HUES6 (cell line): Measurements from ENCODE around the gene PSMC3IP.
A peak's percentile ranks its signal among the peaks of the same experiment; 100 is the strongest.

Experiments
- H3K27ac ChIP-seq: 2 replicates; pipeline ENCODE4 v1.7.0; 2013; ENCODE audit warnings: low read depth, mild to moderate bottlenecking, low read length, inconsistent platforms
- H3K27me3 ChIP-seq: 2 replicates; pipeline ENCODE4 v1.6.1; 2013; ENCODE audit warnings: low read length; ENCODE audit not compliant: control insufficient read depth, insufficient read depth
- H3K36me3 ChIP-seq: 2 replicates; pipeline ENCODE4 v1.6.1; 2013; ENCODE audit warnings: low read length; ENCODE audit not compliant: control insufficient read depth, insufficient read depth
- H3K4me1 ChIP-seq: 2 replicates; pipeline ENCODE4 v1.6.1; 2013; ENCODE audit warnings: low read length; ENCODE audit not compliant: control insufficient read depth, insufficient read depth
- H3K4me3 ChIP-seq: 2 replicates; pipeline ENCODE4 v1.5.1; 2013; ENCODE audit warnings: low read depth, low read length
- H3K9ac ChIP-seq: one replicate; pipeline ENCODE4 v1.6.1; 2013; ENCODE audit warnings: mild to moderate bottlenecking, low read length
- H3K9me3 ChIP-seq: 2 replicates; pipeline ENCODE4 v1.6.1; 2013; ENCODE audit warnings: low read depth, low read length; ENCODE audit not compliant: control insufficient read depth, insufficient read depth

The PSMC3IP gene

GRCh38 chr17:42566215-42566882, 11.2 kb downstream of the PSMC3IP start:
- H3K27me3 ChIP-seq = no peaks in the 10 kb centered on the region
- peak overlapping the region; percentile 86 for H3K9ac ChIP-seq
- H3K4me3 ChIP-seq = peak overlapping the region; percentile 97
- peak overlapping the region; percentile 91 for H3K27ac ChIP-seq
- H3K36me3 ChIP-seq = peaks cover 61% of the 10 kb centered on the region
- no peaks in the 10 kb centered on the region for H3K9me3 ChIP-seq
- peaks cover 20% of the 10 kb centered on the region for H3K4me1 ChIP-seq

- peaks cover 54% of the 10 kb centered on the region for H3K36me3 ChIP-seq
- peak overlapping the region; percentile 97; the same call in 1 of the 2 replicates for H3K4me3 ChIP-seq
- H3K27me3 ChIP-seq = no peaks in the 10 kb centered on the region
- peaks cover 20% of the 10 kb centered on the region for H3K4me1 ChIP-seq
- peak overlapping the region; percentile 91; the same call in 1 of the 2 replicates for H3K27ac ChIP-seq
- H3K9me3 ChIP-seq = no peaks in the 10 kb centered on the region
- peak overlapping the region; percentile 86 for H3K9ac ChIP-seq
Observed at GRCh38 chr17:42565523-42566214, 11.9 kb downstream of the PSMC3IP start.

GRCh38 chr17:42564815-42565522, 12.6 kb downstream of the PSMC3IP start:
- Histone ChIP-seq H3K9ac (no peak overlapping the region), H3K36me3 (peaks cover 49% of the 10 kb centered on the region), H3K9me3 (no peaks in the 10 kb centered on the region), H3K27ac (no peak overlapping the region), H3K4me1 (peaks cover 20% of the 10 kb centered on the region), H3K4me3 (no peak overlapping the region), H3K27me3 (no peaks in the 10 kb centered on the region)

GRCh38 chr17:42563950-42564349, 13.6 kb downstream of the PSMC3IP start:
- H3K27me3 ChIP-seq = no peaks in the 10 kb centered on the region
- H3K9ac ChIP-seq = no peak overlapping the region
- H3K9me3 ChIP-seq = no peaks in the 10 kb centered on the region
- H3K4me3 ChIP-seq = no peak overlapping the region
- H3K36me3 ChIP-seq = peaks cover 38% of the 10 kb centered on the region
- peaks cover 20% of the 10 kb centered on the region for H3K4me1 ChIP-seq
- H3K27ac ChIP-seq = no peak overlapping the region

- peak overlapping the region; percentile 81; the same call in 1 of the 2 replicates for H3K4me3 ChIP-seq
- no peaks in the 10 kb centered on the region for H3K27me3 ChIP-seq
- H3K27ac ChIP-seq = no peak overlapping the region
- peak overlapping the region; percentile 92 for H3K9ac ChIP-seq
- H3K9me3 ChIP-seq = no peaks in the 10 kb centered on the region
- peaks cover 20% of the 10 kb centered on the region for H3K4me1 ChIP-seq
- H3K36me3 ChIP-seq = peaks cover 34% of the 10 kb centered on the region
Observed at GRCh38 chr17:42563543-42563942, 14.0 kb downstream of the PSMC3IP start.

- Histone ChIP-seq H3K4me1 (peaks cover 20% of the 10 kb centered on the region), H3K36me3 (peaks cover 31% of the 10 kb centered on the region), H3K9ac (peak overlapping the region; percentile 92), H3K27ac (no peak overlapping the region; the same call in 1 of the 2 replicates), H3K27me3 (no peaks in the 10 kb centered on the region), H3K9me3 (no peaks in the 10 kb centered on the region), H3K4me3 (peak overlapping the region; percentile 81)
Observed at GRCh38 chr17:42563143-42563509, 14.4 kb downstream of the PSMC3IP start.

- H3K4me1 ChIP-seq = peaks cover 17% of the 10 kb centered on the region
- peak overlapping the region; percentile 21; the same call in 1 of the 2 replicates for H3K27ac ChIP-seq
- H3K4me3 ChIP-seq = peak overlapping the region; percentile 81
- no peaks in the 10 kb centered on the region for H3K27me3 ChIP-seq
- peak overlapping the region; percentile 92 for H3K9ac ChIP-seq
- H3K9me3 ChIP-seq = no peaks in the 10 kb centered on the region
- H3K36me3 ChIP-seq = peaks cover 31% of the 10 kb centered on the region
Observed at GRCh38 chr17:42562388-42563142, 15.0 kb downstream of the PSMC3IP start.

GRCh38 chr17:42561897-42562387, 15.6 kb downstream of the PSMC3IP start, which contains the start of gene COASY:
TSS of gene COASY (plus strand) at chr17:42562148. CDS start at chr17:42562623, 475 bp downstream.
- Histone ChIP-seq H3K27me3 (no peaks in the 10 kb centered on the region), H3K4me3 (peak within 1 kb of the TSS; percentile 81), H3K27ac (peak within 1 kb of the TSS; percentile 21; the same call in 1 of the 2 replicates), H3K9me3 (no peaks in the 10 kb centered on the region), H3K9ac (peak within 1 kb of the TSS; percentile 92), H3K36me3 (peaks cover 31% of the 10 kb centered on the region), H3K4me1 (peaks cover 15% of the 10 kb centered on the region)

GRCh38 chr17:42560246-42560645, 17.3 kb downstream of the PSMC3IP start:
- Histone ChIP-seq H3K4me3 (no peak overlapping the region), H3K27ac (no peak overlapping the region), H3K9ac (no peak overlapping the region), H3K4me1 (peaks cover 15% of the 10 kb centered on the region), H3K9me3 (no peaks in the 10 kb centered on the region), H3K27me3 (no peaks in the 10 kb centered on the region), H3K36me3 (peaks cover 20% of the 10 kb centered on the region)

- Histone ChIP-seq H3K9me3 (no peaks in the 10 kb centered on the region), H3K4me3 (no peak overlapping the region), H3K27me3 (no peaks in the 10 kb centered on the region), H3K27ac (no peak overlapping the region), H3K36me3 (peaks cover 9% of the 10 kb centered on the region), H3K4me1 (peaks cover 18% of the 10 kb centered on the region), H3K9ac (no peak overlapping the region)
Observed at GRCh38 chr17:42559075-42559474, 18.5 kb downstream of the PSMC3IP start.
